Activated CD8-positive, alpha-beta T cell treated with anti-CD3 and anti-CD28 coated beads, Interleukin-2, amount 10 ng/mL, durations not matched to agents 7 days and 5 days (primary cell): ENCODE measurements around the gene MRPL51. TPM values are rescaled to one million over a fixed set of nuclear protein-coding genes. Genes with fewer than 3 reads are reported as not detected.
"Not testable (repeated sequence)": the region's sequence is repeated elsewhere in the genome, so short reads cannot be mapped to it uniquely, and the experiment has no call there.

Experiments
- ATAC-seq: fragments of 150-1000 bp; cut with Tn5 transposase; one replicate; pipeline ENCODE4 v1.10.0; 2021; ENCODE audit warnings: moderate library complexity
- CTCF ChIA-PET: fragments of 350-600 bp; sonication (Branson Sonifier 250); formaldehyde crosslinking; loops from one replicate; lab custom pipeline; 2021; ENCODE audit warnings: antibody characterized with exemption; lab: Charles Lee
- POLR2A ChIA-PET: fragments of 350-600 bp; sonication (Branson Sonifier 250); formaldehyde crosslinking; loops from one replicate; lab custom pipeline; 2021; ENCODE audit warnings: antibody characterized with exemption; lab: Charles Lee
- DNase-seq: peaks from one replicate; pipeline ENCODE4 v3.0.0-alpha.2; 2020
- H3K27ac Mint-ChIP-seq: one replicate; pipeline ENCODE4 v1.8.0; 2021; ENCODE audit warnings: mild to moderate bottlenecking, mixed read lengths
- H3K27me3 Mint-ChIP-seq: one replicate; pipeline ENCODE4 v1.8.0; 2021; ENCODE audit warnings: low read depth, mixed read lengths
- H3K36me3 Mint-ChIP-seq: one replicate; pipeline ENCODE4 v1.8.0; 2021; ENCODE audit warnings: low read depth, mixed read lengths
- H3K4me1 Mint-ChIP-seq: one replicate; pipeline ENCODE4 v1.8.0; 2021; ENCODE audit warnings: low read depth, mixed read lengths
- H3K4me3 Mint-ChIP-seq: one replicate; pipeline ENCODE4 v1.8.0; 2021; ENCODE audit warnings: mild to moderate bottlenecking, mixed read lengths
- H3K9me3 Mint-ChIP-seq: one replicate; pipeline ENCODE4 v1.8.0; 2022; ENCODE audit warnings: mixed read lengths; ENCODE audit not compliant: insufficient read depth
- total RNA-seq, 2 experiments: library from RNA; stranded (reverse); gene quantifications; one replicate each; pipeline ENCODE4 v1.2.3, GENCODE V29; 2021

The MRPL51 gene
- total RNA-seq: 100 to 1,000 TPM; 217 to 228 TPM

GRCh38 chr12:6492838-6493496 is at the start of gene MRPL51:
Gene MRPL51 (minus strand): TSS chr12:6493262. CDS start chr12:6493136, 126 bp downstream.
- peak within 1 kb of the TSS; percentile 99 for H3K27ac Mint-ChIP-seq
- ChIA-PET CTCF (interaction anchor here (0.6 to 3.5 kb wide), 13 partner anchors 21 to 171 kb away, joined by 3 to 21 read pairs (median 4); partner anchors contain the start of genes TAPBPL and VAMP1), POLR2A (interaction anchor here (0.6 to 3.2 kb wide), 21 partner anchors 9 to 358 kb away, joined by 3 to 48 read pairs (median 5); partner anchors contain the start of genes CD27, CDCA3, COPS7A and GAPDH)
- H3K9me3 Mint-ChIP-seq: no peaks in the 10 kb centered on the region
- DNase-seq (peak; percentile 96), ATAC-seq (peak; percentile 74)
- no peaks in the 10 kb centered on the region for H3K27me3 Mint-ChIP-seq
- peaks cover 33% of the 10 kb centered on the region for H3K4me1 Mint-ChIP-seq
- peaks cover 47% of the 10 kb centered on the region for H3K36me3 Mint-ChIP-seq
- peak within 1 kb of the TSS; percentile 93 for H3K4me3 Mint-ChIP-seq

GRCh38 chr12:6542209-6543009 is 49.3 kb upstream of the MRPL51 start:
- Mint-ChIP-seq H3K36me3 (peaks cover 48% of the 10 kb centered on the region), H3K27ac (peak overlapping the region; percentile 23), H3K4me3 (no peak overlapping the region), H3K9me3 (no peaks in the 10 kb centered on the region), H3K27me3 (no peaks in the 10 kb centered on the region), H3K4me1 (peaks cover 53% of the 10 kb centered on the region)
- no peak for ATAC-seq
- DNase-seq: no peak
- ChIA-PET CTCF (interaction anchor here (1.0 kb wide), 1 partner anchor 9 kb away, joined by 3 read pairs; no protein-coding TSS in a partner anchor), POLR2A (no interaction called here)

- ChIA-PET POLR2A (interaction anchor here (1.0 kb wide), 1 partner anchor 12 kb away, joined by 3 read pairs; no protein-coding TSS in a partner anchor), CTCF (interaction anchor here (0.9 to 8.3 kb wide), 4 partner anchors 10 to 207 kb away, joined by 3 to 97 read pairs (median 5); partner anchors contain the start of gene TAPBPL)
- H3K36me3 Mint-ChIP-seq: peaks cover 49% of the 10 kb centered on the region
- no peaks in the 10 kb centered on the region for H3K27me3 Mint-ChIP-seq
- no peaks in the 10 kb centered on the region for H3K9me3 Mint-ChIP-seq
- ATAC-seq (no peak), DNase-seq (no peak)
- H3K4me3 Mint-ChIP-seq: no peak overlapping the region
- peaks cover 62% of the 10 kb centered on the region for H3K4me1 Mint-ChIP-seq
- peak overlapping the region; percentile 50 for H3K27ac Mint-ChIP-seq
Observed at GRCh38 chr12:6541371-6542165, 48.5 kb upstream of the MRPL51 start.

- Mint-ChIP-seq H3K36me3 (peaks cover 55% of the 10 kb centered on the region), H3K4me3 (peak overlapping the region; percentile 48), H3K27me3 (no peaks in the 10 kb centered on the region), H3K9me3 (no peaks in the 10 kb centered on the region), H3K27ac (peak overlapping the region; percentile 82), H3K4me1 (peaks cover 65% of the 10 kb centered on the region)
- ChIA-PET POLR2A (interaction anchor here (0.9 to 7.2 kb wide), 9 partner anchors 12 to 116 kb away, joined by 3 to 74 read pairs (median 4); partner anchors contain the start of genes MRPL51, NOP2 and VAMP1), CTCF (interaction anchor here (0.9 to 8.3 kb wide), 10 partner anchors 9 to 205 kb away, joined by 3 to 97 read pairs (median 5); partner anchors contain the start of genes MRPL51 and TAPBPL)
- DNase-seq (peak; percentile 69), ATAC-seq (peak; percentile 38)
Observed at GRCh38 chr12:6540181-6540877, 47.3 kb upstream of the MRPL51 start.

- ChIA-PET POLR2A (interaction anchor here (0.6 to 7.2 kb wide), 10 partner anchors 12 to 175 kb away, joined by 3 to 74 read pairs (median 4); partner anchors contain the start of genes IFFO1, MRPL51, NOP2 and VAMP1), CTCF (interaction anchor here (0.6 to 8.3 kb wide), 14 partner anchors 9 to 205 kb away, joined by 3 to 97 read pairs (median 5); partner anchors contain the start of genes MRPL51 and VAMP1)
- H3K36me3 Mint-ChIP-seq: peaks cover 61% of the 10 kb centered on the region
- H3K4me3 Mint-ChIP-seq: peak overlapping the region; percentile 13
- H3K27ac Mint-ChIP-seq: peak overlapping the region; percentile 82
- DNase-seq (no peak), ATAC-seq (no peak)
- no peaks in the 10 kb centered on the region for H3K9me3 Mint-ChIP-seq
- H3K27me3 Mint-ChIP-seq: no peaks in the 10 kb centered on the region
- H3K4me1 Mint-ChIP-seq: peaks cover 65% of the 10 kb centered on the region
Observed at GRCh38 chr12:6539707-6540134, 46.7 kb upstream of the MRPL51 start.

- POLR2A ChIA-PET: interaction anchor here (0.6 to 7.2 kb wide), 9 partner anchors 13 to 216 kb away, joined by 3 to 74 read pairs (median 4); partner anchors contain the start of genes IFFO1 and VAMP1
- peak overlapping the region; percentile 54 for H3K27ac Mint-ChIP-seq
- ATAC-seq: no peak
- peaks cover 60% of the 10 kb centered on the region for H3K36me3 Mint-ChIP-seq
- H3K27me3 Mint-ChIP-seq: no peaks in the 10 kb centered on the region
- peaks cover 65% of the 10 kb centered on the region for H3K4me1 Mint-ChIP-seq
- H3K9me3 Mint-ChIP-seq: no peaks in the 10 kb centered on the region
- peak overlapping the region; percentile 13 for H3K4me3 Mint-ChIP-seq
- no peak for DNase-seq
- CTCF ChIA-PET: interaction anchor here (0.6 to 8.3 kb wide), 15 partner anchors 10 to 204 kb away, joined by 3 to 97 read pairs (median 5); partner anchors contain the start of genes MRPL51 and VAMP1
Observed at GRCh38 chr12:6539314-6539682, 46.2 kb upstream of the MRPL51 start.

GRCh38 chr12:6538420-6539313 is 45.6 kb upstream of the MRPL51 start:
- Mint-ChIP-seq H3K36me3 (peaks cover 65% of the 10 kb centered on the region), H3K27me3 (no peaks in the 10 kb centered on the region), H3K4me3 (peak overlapping the region; percentile 99), H3K4me1 (peaks cover 68% of the 10 kb centered on the region), H3K9me3 (no peaks in the 10 kb centered on the region), H3K27ac (peak overlapping the region; percentile 100)
- DNase-seq: no peak
- POLR2A ChIA-PET: interaction anchor here (0.7 to 7.2 kb wide), 10 partner anchors 13 to 215 kb away, joined by 3 to 74 read pairs (median 4); partner anchors contain the start of genes IFFO1 and VAMP1
- ATAC-seq: no peak
- CTCF ChIA-PET: interaction anchor here (1.0 to 8.3 kb wide), 32 partner anchors 10 to 218 kb away, joined by 3 to 97 read pairs (median 6); partner anchors contain the start of genes CD27, MRPL51 and VAMP1

GRCh38 chr12:6537580-6538419 is 44.7 kb upstream of the MRPL51 start:
- H3K27me3 Mint-ChIP-seq, ATAC-seq, H3K9me3 Mint-ChIP-seq: not testable (repeated sequence)
- H3K4me1 Mint-ChIP-seq: peaks cover 72% of the 10 kb centered on the region
- peak overlapping the region; percentile 99 for H3K4me3 Mint-ChIP-seq
- peak; percentile 92 for DNase-seq
- ChIA-PET POLR2A (interaction anchor here (0.7 to 7.2 kb wide), 9 partner anchors 14 to 113 kb away, joined by 3 to 74 read pairs (median 5); partner anchors contain the start of genes MRPL51 and VAMP1), CTCF (interaction anchor here (0.6 to 8.3 kb wide), 51 partner anchors 9 to 323 kb away, joined by 3 to 97 read pairs (median 4); partner anchors contain the start of genes CD27, CDCA3, COPS7A and MRPL51)
- H3K36me3 Mint-ChIP-seq: peaks cover 69% of the 10 kb centered on the region
- H3K27ac Mint-ChIP-seq: peak overlapping the region; percentile 100
